Calu3 (cell line): ENCODE results near the gene PAX2. TPM values are rescaled to one million over a fixed set of nuclear protein-coding genes. Genes with fewer than 3 reads are reported as not detected.

ENCODE experiments used
- BruUV-seq: library from RNA; stranded (reverse); fragments of 400-500 nt; replicated peaks from 2 replicates; lab custom pipeline; 2021; lab: Mats Ljungman, UMichigan
- CTCF ChIA-PET: fragments of 300-600 bp; sonication (Branson Sonifier 250); formaldehyde crosslinking; loops from one replicate; lab custom pipeline; 2022; ENCODE audit warnings: antibody characterized with exemption; lab: Charles Lee
- DNase-seq: peaks from one replicate; pipeline ENCODE4 v3.0.0; 2022
- H3K27ac Mint-ChIP-seq: one replicate; pipeline ENCODE4 v1.8.0; 2022; ENCODE audit warnings: mixed read lengths; ENCODE audit not compliant: unreplicated experiment
- H3K27me3 Mint-ChIP-seq: one replicate; pipeline ENCODE4 v1.8.0; 2022; ENCODE audit warnings: mixed read lengths; ENCODE audit not compliant: unreplicated experiment
- H3K36me3 Mint-ChIP-seq: one replicate; pipeline ENCODE4 v1.8.0; 2022; ENCODE audit warnings: mild to moderate bottlenecking, moderate library complexity, mixed read lengths; ENCODE audit not compliant: insufficient read depth, unreplicated experiment
- H3K4me1 Mint-ChIP-seq: one replicate; pipeline ENCODE4 v1.8.0; 2022; ENCODE audit warnings: mild to moderate bottlenecking, low read depth, mixed read lengths; ENCODE audit not compliant: unreplicated experiment
- H3K4me3 Mint-ChIP-seq: one replicate; pipeline ENCODE4 v1.8.0; 2022; ENCODE audit warnings: mild to moderate bottlenecking, low read depth, moderate library complexity, mixed read lengths; ENCODE audit not compliant: unreplicated experiment
- H3K9me3 Mint-ChIP-seq: one replicate; pipeline ENCODE4 v1.8.0; 2022; ENCODE audit warnings: low read depth, mixed read lengths; ENCODE audit not compliant: unreplicated experiment
- intact Hi-C: fragments of 100-400 bp; cut with micrococcal nuclease; formaldehyde crosslinking; loops from one replicate; pipeline ENCODE4 v1.10.0; 2022; ENCODE audit not compliant: unreplicated experiment
- total RNA-seq: library from RNA; stranded (reverse); gene quantifications from 2 replicates; pipeline ENCODE4 v1.2.3, GENCODE V29; 2022
- TF ChIP-seq, protein P1 (sequence below): fragments of 200-600 bp; IDR thresholded peaks from one replicate; pipeline ENCODE4 v1.8.0; 2022; ENCODE audit warnings: antibody characterized with exemption; ENCODE audit not compliant: unreplicated experiment

The PAX2 gene
- total RNA-seq, 1 experiment from 2014 or later: not detected

DNA sequence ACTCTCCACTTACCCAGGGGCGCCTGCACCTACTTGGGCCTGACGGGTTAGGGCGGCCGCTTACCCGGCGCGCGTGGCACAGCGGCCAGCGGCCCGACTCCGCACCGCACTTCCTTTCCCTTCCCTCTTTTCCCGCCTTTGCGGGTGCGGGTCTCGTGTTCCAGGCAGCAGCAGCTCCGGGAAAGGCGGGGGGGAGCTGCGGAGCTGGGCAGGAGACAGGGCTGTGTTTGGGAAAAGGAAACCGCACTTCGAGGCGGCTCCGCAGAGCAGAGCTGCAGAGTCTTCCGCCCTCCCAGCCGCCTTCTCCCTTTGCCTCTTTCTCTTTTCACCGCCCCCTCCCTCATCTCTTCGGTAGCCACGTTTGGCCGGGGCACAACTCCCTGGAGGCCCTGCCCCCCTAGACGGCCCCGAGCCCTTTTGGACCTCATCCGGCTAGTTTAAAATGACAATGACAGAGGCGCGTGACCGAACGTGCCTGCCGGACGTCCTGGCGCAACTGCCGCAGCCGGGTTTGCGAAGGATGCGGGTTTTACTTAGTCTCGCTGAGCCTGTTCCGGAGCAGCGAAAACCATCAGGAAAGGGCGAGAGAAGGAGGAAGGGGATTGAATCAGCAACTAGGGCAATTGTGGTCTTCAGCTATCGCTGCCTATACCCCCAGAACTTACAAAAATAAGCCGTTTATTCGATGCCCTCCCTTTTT, 7.9 kb upstream of the PAX2 start:
- Mint-ChIP-seq H3K4me1 (peaks cover 8% of the 10 kb centered on the region), H3K27me3 (peaks cover 100% of the 10 kb centered on the region), H3K4me3 (no peak overlapping the region), H3K9me3 (no peaks in the 10 kb centered on the region), H3K36me3 (peaks cover 4% of the 10 kb centered on the region), H3K27ac (no peak overlapping the region)
- intact Hi-C loops: no loop called here
- TF ChIP-seq, protein P1, sequence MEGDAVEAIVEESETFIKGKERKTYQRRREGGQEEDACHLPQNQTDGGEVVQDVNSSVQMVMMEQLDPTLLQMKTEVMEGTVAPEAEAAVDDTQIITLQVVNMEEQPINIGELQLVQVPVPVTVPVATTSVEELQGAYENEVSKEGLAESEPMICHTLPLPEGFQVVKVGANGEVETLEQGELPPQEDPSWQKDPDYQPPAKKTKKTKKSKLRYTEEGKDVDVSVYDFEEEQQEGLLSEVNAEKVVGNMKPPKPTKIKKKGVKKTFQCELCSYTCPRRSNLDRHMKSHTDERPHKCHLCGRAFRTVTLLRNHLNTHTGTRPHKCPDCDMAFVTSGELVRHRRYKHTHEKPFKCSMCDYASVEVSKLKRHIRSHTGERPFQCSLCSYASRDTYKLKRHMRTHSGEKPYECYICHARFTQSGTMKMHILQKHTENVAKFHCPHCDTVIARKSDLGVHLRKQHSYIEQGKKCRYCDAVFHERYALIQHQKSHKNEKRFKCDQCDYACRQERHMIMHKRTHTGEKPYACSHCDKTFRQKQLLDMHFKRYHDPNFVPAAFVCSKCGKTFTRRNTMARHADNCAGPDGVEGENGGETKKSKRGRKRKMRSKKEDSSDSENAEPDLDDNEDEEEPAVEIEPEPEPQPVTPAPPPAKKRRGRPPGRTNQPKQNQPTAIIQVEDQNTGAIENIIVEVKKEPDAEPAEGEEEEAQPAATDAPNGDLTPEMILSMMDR: no peak
- CTCF ChIA-PET: no interaction called here
- DNase-seq: no peak
- BruUV-seq: no TSS peak

DNA sequence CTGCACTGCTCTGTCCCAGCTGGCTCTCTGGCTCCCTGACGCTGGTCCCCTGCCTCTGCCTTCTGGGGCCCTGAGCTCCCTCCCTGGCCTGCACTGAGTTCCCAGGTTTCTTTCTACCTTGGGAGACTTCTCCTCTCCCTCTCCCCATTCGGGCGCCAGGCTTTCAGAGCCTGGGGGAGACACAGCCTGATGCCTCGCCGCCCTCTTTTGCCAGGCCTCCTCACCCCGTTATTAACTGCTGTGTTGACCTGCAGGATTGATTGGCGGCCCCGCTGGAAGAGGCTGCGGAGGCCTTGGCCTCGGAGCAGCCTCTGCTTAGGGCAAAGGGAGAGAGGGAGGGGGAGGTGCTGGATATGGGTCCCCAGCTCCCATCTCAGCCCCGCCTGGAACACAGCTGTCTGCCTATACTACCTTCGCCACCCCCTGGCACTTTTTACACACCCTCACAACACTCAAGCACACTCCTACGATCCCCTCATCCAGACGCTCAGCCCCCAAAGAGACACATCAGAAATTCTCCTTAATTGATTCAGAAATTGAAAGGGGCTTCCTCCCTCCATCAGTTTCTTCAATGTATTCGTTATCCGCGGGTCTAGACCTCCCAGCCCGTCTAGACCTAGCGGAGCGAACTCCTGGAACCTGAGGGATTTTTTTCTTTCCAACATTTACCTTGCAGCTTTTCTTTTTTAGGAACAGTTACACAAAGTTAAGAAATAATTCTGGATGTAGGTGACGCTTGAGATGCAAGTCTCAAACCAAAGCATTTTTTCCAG, 7.1 kb upstream of the PAX2 start:
- CTCF ChIA-PET: no interaction called here
- BruUV-seq: no TSS peak
- DNase-seq: no peak
- peaks cover 100% of the 10 kb centered on the region for H3K27me3 Mint-ChIP-seq
- H3K36me3 Mint-ChIP-seq: peaks cover 4% of the 10 kb centered on the region
- no peak overlapping the region for H3K4me3 Mint-ChIP-seq
- TF ChIP-seq, protein P1: no peak
- intact Hi-C loops: no loop called here
- H3K9me3 Mint-ChIP-seq: no peaks in the 10 kb centered on the region
- H3K4me1 Mint-ChIP-seq: peaks cover 7% of the 10 kb centered on the region
- H3K27ac Mint-ChIP-seq: no peak overlapping the region

DNA sequence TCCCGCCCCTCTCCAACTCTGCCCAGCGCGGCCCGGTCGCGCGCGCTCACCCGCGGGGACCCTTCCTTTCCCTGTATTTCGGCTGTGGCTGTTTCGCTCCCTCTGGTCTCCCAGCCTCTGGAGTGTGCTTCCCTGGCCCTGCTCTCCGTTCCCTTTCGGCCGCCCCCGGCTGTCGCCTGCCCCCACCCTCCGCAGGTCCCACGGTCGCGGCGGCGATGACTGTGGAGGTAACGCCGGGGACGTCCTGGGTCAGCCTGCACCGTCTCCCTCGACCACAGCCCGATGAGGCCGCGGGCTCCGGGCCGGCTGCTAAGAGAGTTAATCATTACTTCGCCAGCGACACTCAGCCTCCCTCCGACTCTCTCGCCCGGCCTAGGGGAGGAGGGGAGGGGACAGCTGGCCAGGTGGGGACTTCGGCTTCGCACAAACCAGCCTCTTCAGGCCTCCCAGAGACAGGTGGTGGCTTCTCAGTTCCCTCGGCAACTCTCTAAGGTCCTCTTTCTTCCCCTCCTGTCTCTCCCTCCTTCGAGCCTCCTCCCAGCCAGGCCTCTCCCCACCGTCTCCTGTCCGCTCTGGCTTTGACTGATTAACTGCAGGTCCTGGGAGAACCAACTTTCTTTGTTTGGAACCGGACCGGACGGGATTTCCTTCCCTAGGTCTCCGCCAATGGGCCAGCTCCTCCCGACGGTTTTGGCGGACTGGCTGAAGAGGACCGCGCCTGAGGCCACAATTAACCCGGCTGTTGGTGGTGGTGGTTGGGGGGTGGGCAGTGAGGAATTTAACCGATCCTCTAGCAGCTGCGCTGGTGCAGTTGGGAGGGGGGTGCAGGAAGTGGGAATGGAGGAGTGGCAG, 5.6 kb upstream of the PAX2 start:
- TF ChIP-seq, protein P1: no peak
- Mint-ChIP-seq H3K27me3 (peaks cover 100% of the 10 kb centered on the region), H3K9me3 (no peaks in the 10 kb centered on the region), H3K27ac (no peak overlapping the region), H3K4me1 (peaks cover 6% of the 10 kb centered on the region), H3K4me3 (peak overlapping the region; percentile 57), H3K36me3 (peaks cover 4% of the 10 kb centered on the region)
- intact Hi-C loops: loop anchor here (10.0 kb wide), 1 partner anchor 65 kb away; no protein-coding TSS in a partner anchor
- no TSS peak for BruUV-seq
- DNase-seq: peak; percentile 39
- CTCF ChIA-PET: interaction anchor here (0.6 kb wide), 1 partner anchor 11 kb away, joined by 12 read pairs; no protein-coding TSS in a partner anchor
